ENCODE results near the gene ARHGAP18. TPM values are rescaled to one million over a fixed set of nuclear protein-coding genes. Genes with fewer than 3 reads are reported as not detected.

The ARHGAP18 gene
- total and polyA plus RNA-seq, 2 of the 13 experiments (the other 11 are each of a cell fraction or from before 2014, with no cell fraction given) = 58.2 to 115 TPM

DNA sequence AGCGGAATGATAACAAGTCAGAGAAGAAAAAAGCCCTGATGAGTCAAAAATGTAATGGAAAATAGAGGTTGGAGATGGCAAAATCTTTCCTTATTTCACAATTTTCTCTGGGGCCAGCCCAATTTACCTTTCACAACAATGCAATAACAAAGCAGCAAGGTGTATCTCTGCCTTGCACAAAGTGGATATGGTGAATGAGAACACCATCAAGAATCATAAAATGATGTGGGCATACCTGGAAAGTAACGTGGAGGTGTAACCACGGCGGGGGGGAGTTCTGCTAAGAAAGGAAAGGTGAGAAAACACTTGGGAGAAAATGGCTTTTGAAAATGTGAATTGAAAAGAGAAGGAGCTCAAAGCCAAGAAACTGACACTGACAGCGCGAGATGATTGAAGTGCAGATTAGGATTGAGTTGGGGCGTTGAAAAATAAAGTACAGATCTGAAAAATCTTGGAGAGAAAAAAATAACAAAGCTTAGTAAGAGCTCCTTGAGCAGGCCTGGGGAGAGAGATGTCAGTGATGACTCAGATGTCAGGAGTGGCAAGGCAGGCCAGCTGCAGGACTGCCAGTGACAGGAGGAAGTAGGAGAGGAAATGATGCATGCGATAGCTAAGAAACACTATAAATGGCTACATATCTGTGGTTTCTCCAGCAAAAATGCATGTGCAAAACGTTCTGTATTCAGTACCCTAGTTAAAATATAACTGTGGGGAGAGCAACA, 26.2 kb downstream of the ARHGAP18 start (continued):
- TF ChIP-seq ASH2L (IDR thresholded peaks at IDR 0.05; ENCODE audit: insufficient read length, low read depth, low read length) = peak; percentile 70
- no peak for TF ChIP-seq ZNF234 (CRISPR knock-in tag; conservative IDR thresholded peaks at IDR 0.05)
- TF ChIP-seq, protein P1, sequence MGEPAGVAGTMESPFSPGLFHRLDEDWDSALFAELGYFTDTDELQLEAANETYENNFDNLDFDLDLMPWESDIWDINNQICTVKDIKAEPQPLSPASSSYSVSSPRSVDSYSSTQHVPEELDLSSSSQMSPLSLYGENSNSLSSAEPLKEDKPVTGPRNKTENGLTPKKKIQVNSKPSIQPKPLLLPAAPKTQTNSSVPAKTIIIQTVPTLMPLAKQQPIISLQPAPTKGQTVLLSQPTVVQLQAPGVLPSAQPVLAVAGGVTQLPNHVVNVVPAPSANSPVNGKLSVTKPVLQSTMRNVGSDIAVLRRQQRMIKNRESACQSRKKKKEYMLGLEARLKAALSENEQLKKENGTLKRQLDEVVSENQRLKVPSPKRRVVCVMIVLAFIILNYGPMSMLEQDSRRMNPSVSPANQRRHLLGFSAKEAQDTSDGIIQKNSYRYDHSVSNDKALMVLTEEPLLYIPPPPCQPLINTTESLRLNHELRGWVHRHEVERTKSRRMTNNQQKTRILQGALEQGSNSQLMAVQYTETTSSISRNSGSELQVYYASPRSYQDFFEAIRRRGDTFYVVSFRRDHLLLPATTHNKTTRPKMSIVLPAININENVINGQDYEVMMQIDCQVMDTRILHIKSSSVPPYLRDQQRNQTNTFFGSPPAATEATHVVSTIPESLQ (CRISPR knock-in tag; conservative IDR thresholded peaks at IDR 0.05) = no peak
- peak; percentile 36; the same call in 1 of the 2 replicates for TF ChIP-seq ZNF772 (CRISPR knock-in tag; IDR thresholded peaks at IDR 0.05)
- no peak for TF ChIP-seq SIN3B (IDR thresholded peaks at IDR 0.05; ENCODE audit: low read length)
- 0 out of 2 replicates have a peak, but pooled peaks have one; percentile 23 for TF ChIP-seq ZFP37 (CRISPR knock-in tag; IDR thresholded peaks at IDR 0.05; ENCODE audit: borderline replicate concordance)
- TF ChIP-seq, protein P2, sequence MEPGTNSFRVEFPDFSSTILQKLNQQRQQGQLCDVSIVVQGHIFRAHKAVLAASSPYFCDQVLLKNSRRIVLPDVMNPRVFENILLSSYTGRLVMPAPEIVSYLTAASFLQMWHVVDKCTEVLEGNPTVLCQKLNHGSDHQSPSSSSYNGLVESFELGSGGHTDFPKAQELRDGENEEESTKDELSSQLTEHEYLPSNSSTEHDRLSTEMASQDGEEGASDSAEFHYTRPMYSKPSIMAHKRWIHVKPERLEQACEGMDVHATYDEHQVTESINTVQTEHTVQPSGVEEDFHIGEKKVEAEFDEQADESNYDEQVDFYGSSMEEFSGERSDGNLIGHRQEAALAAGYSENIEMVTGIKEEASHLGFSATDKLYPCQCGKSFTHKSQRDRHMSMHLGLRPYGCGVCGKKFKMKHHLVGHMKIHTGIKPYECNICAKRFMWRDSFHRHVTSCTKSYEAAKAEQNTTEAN (CRISPR knock-in tag; conservative IDR thresholded peaks at IDR 0.05) = peak; percentile 93
- TF ChIP-seq MAFF (IDR thresholded peaks at IDR 0.05; ENCODE audit: low read depth, low read length) = no peak
- no peak for TF ChIP-seq NCOR1 (IDR thresholded peaks at IDR 0.05; ENCODE audit: borderline replicate concordance, low read length)
- TF ChIP-seq CEBPB (IDR thresholded peaks at IDR 0.05; ENCODE audit: borderline replicate concordance, low read depth, low read length) = peak; percentile 65
- TF ChIP-seq ZBTB20 (CRISPR knock-in tag; IDR thresholded peaks at IDR 0.05; ENCODE audit: borderline replicate concordance, low read depth) = peak; percentile 73; the same call in 1 of the 2 replicates
- TF ChIP-seq, protein P3, sequence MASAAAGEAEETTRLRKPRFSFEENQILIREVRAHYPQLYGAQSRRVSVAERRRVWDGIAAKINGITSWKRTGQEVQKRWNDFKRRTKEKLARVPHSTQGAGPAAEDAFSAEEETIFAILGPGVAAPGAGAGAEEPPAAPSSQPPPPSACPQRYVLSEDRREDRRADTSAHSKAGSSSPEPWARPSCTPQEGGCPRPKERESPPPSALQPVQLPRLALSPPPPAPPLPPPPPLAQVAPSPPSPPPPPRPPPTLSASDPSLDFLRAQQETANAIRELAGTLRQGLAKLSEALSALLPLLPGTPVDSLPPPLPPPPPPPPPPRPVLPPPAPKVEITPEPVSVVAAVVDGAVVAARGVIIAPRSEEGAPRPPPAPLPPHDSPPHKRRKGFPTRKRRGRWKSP (CRISPR knock-in tag; IDR thresholded peaks at IDR 0.05) = 0 out of 2 replicates have a peak, but pooled peaks have one; percentile 41
- TF ChIP-seq ZNF878 (CRISPR knock-in tag; IDR thresholded peaks at IDR 0.05) = peak; percentile 67; the same call in 1 of the 2 replicates
- no peak for TF ChIP-seq ZNF720 (CRISPR knock-in tag; IDR thresholded peaks at IDR 0.05)
- no peak for TF ChIP-seq FOXA1 (IDR thresholded peaks at IDR 0.05)
- peak; percentile 34; the same call in 1 of the 2 replicates for TF ChIP-seq FOXA1 (CRISPR knock-in tag; IDR thresholded peaks at IDR 0.05)
- no peak for TF ChIP-seq U2AF1 (optimal IDR thresholded peaks at IDR 0.05; ENCODE audit: low read depth, low read length)
- TF ChIP-seq SPEN (CRISPR knock-in tag; IDR thresholded peaks at IDR 0.05; ENCODE audit: low read depth) = no peak; the same call in 1 of the 2 replicates
- no peak for TF ChIP-seq SATB2 (CRISPR knock-in tag; IDR thresholded peaks at IDR 0.05)
- peak; percentile 74; the same call in 1 of the 2 replicates for TF ChIP-seq TBX2 (CRISPR knock-in tag; IDR thresholded peaks at IDR 0.05; ENCODE audit: borderline replicate concordance)
- TF ChIP-seq, protein P4, sequence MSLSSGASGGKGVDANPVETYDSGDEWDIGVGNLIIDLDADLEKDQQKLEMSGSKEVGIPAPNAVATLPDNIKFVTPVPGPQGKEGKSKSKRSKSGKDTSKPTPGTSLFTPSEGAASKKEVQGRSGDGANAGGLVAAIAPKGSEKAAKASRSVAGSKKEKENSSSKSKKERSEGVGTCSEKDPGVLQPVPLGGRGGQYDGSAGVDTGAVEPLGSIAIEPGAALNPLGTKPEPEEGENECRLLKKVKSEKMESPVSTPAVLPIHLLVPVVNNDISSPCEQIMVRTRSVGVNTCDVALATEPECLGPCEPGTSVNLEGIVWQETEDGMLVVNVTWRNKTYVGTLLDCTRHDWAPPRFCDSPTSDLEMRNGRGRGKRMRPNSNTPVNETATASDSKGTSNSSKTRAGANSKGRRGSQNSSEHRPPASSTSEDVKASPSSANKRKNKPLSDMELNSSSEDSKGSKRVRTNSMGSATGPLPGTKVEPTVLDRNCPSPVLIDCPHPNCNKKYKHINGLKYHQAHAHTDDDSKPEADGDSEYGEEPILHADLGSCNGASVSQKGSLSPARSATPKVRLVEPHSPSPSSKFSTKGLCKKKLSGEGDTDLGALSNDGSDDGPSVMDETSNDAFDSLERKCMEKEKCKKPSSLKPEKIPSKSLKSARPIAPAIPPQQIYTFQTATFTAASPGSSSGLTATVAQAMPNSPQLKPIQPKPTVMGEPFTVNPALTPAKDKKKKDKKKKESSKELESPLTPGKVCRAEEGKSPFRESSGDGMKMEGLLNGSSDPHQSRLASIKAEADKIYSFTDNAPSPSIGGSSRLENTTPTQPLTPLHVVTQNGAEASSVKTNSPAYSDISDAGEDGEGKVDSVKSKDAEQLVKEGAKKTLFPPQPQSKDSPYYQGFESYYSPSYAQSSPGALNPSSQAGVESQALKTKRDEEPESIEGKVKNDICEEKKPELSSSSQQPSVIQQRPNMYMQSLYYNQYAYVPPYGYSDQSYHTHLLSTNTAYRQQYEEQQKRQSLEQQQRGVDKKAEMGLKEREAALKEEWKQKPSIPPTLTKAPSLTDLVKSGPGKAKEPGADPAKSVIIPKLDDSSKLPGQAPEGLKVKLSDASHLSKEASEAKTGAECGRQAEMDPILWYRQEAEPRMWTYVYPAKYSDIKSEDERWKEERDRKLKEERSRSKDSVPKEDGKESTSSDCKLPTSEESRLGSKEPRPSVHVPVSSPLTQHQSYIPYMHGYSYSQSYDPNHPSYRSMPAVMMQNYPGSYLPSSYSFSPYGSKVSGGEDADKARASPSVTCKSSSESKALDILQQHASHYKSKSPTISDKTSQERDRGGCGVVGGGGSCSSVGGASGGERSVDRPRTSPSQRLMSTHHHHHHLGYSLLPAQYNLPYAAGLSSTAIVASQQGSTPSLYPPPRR (CRISPR knock-in tag; IDR thresholded peaks at IDR 0.05; ENCODE audit: borderline replicate concordance) = peak; percentile 27
